Epidermal melanocyte (primary cell): Measurements from ENCODE around the gene APOA1.
A peak's percentile ranks its signal among the peaks of the same experiment; 100 is the strongest.

Experiments used
- DNase-seq: peaks from one replicate; pipeline ENCODE4 v3.0.0; 2011; ENCODE audit warnings: low spot score; ENCODE audit not compliant: insufficient read length

APOA1 gene

GRCh38 chr11:116859175-116859574 is 21.8 kb upstream of the APOA1 start:
- no peak for DNase-seq

- no peak for DNase-seq
Observed at GRCh38 chr11:116857936-116858335, 20.5 kb upstream of the APOA1 start.

GRCh38 chr11:116857316-116857715 is 19.9 kb upstream of the APOA1 start:
- no peak for DNase-seq

GRCh38 chr11:116856423-116856822 is 19.0 kb upstream of the APOA1 start:
- no peak for DNase-seq

DNA sequence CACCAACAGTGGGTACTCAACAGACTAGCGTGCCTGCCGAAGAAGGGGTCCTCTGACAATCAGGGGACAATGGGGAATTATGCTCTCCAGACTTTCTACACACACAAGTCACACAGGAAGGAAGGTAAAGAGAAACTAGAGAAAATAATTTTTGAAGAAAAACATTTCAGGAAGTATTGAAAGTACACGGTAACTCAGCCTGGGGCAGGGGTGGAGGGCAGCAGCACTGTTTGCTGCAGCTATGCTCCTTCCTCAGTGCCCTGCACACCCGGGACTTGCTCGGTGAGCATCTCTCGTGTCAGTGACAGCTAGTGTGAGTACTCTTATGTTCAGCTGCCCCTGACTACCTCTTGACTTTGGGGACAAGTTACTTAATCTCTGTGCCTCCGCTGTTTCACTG is 18.0 kb upstream of the APOA1 start:
- no peak for DNase-seq

DNA sequence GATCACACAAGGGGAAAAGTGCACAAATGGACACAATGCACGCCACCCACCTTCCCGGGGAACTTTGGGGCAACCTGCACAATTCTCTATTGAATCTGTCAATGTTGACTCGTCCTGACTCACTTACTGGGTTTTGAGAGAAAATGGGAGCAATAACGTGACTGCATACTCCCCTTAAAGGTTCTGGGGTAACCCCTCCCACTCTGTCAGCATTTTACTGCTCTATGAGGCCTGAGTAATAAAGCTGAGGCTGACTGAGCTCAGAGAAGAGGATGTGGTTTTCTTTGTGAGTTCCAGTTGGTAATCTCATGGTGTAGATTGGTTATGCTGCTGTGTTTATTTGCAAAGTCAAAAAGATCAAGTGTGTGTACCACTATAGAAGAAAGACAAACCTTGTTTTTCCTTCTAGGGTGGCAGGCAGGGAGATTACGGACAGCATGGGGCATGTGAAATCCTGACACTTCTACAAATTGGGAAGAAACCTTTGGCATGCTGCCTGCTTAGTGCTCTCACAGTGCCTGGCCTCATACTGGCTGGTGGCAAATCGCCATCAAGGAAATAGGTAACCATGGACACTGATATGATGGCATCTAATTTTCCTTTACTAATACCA is 16.1 kb upstream of the APOA1 start:
- peak; percentile 45 for DNase-seq

GRCh38 chr11:116852261-116853031 is 15.0 kb upstream of the APOA1 start:
- no peak for DNase-seq

GRCh38 chr11:116851626-116852025 is 14.2 kb upstream of the APOA1 start:
- no peak for DNase-seq

DNA sequence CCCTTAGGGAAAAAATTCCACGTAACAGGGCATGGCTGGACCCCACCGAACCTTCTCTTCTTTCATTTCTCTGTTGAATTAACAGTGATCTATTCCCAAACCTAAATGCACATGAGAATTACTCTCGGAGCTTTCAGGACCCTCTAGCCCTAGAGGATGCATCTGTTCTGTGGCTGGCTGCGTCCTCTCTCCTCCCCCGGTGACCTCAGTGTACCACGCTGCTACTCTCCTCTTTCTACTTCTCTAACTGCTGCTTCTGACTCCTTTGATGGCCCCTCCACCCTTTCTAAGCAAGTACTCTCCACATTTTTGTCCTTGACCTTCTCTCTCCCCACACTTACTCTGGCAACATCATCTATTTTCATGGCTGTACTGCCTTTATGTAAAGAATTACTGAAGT is 12.1 kb upstream of the APOA1 start:
- DNase-seq, result no peak

- no peak for DNase-seq
Observed at GRCh38 chr11:116849060-116849459, 11.6 kb upstream of the APOA1 start.

DNA sequence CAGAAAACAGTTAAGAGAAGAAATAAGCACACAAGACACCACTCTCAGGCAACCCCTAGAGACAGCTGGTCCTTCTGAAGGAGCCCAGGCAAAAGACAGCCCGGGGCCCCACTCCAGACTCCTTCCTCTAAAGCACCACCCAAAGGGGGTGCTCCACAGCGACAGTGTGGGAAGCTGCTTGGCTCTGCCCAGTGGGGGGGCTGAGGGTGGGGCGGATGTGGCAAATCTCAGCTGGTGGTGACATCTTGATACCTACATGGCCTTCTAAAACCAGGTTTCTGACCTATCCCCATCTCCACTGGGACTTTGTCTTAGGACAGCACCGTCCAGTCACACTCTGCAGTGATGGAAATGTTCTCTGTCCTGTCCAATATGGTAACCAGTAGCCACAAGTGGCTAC is 10.2 kb upstream of the APOA1 start:
- DNase-seq, result no peak

DNA sequence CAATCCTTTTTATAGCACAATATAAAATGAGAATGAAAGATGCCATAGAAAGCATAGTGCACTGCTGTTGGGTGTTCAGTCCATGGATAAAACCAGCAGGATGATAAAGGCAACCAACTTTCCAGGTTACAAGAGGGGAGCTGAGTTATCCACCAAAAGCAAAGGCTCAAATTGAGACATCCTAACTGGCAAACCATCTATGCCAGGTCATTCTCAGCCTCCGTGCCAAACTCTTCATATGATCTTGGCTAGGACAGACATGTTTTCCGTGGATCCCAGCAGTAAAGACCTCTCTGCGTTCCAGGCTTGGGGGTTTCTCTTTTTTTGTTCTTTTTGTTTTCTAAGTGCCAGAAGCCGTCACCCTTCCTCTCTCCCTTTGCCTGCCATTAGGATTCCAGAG is 7.3 kb upstream of the APOA1 start:
- no peak for DNase-seq

DNA sequence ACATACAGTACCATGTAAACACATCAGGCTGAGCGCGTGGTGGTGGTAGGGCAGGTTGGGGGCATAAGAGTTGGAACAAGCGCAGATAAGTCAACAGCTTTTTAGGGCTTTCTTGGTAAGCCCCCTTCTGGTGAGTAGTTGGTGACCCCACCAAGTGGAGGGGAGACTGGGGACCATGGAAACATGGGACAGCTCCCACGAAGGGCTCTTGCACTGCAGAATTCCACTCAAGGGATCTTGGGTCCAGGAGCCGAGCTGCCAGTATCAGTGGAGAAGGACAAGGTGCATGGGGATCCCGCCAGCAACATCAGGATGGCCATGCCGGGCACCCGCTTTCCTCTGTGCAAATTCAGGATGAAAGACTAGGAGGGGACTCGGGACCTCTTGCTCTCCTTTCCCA is 6.2 kb upstream of the APOA1 start:
- no peak for DNase-seq

- DNase-seq, result no peak
Observed at GRCh38 chr11:116842909-116843308, 5.5 kb upstream of the APOA1 start.

DNA sequence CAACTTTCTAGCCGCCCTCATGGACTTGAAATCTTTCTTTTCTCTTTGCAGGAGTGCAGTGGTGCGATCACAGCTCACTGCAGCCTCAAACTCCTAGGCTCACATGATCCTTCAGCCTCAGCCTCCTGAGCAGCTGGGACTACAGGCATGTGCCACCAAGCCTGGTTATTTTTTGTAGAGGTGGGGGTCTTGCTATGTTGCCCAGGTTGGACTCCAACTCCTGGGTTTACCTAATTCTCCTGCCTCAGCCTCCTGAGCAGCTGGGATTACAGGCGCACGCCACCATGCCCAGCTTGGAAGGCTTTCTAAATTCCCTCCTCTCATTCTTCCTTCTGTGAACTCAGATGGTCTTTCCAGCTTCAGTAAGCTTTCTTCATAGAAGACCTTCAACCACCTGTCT is 4.7 kb upstream of the APOA1 start:
- DNase-seq, result no peak

DNA sequence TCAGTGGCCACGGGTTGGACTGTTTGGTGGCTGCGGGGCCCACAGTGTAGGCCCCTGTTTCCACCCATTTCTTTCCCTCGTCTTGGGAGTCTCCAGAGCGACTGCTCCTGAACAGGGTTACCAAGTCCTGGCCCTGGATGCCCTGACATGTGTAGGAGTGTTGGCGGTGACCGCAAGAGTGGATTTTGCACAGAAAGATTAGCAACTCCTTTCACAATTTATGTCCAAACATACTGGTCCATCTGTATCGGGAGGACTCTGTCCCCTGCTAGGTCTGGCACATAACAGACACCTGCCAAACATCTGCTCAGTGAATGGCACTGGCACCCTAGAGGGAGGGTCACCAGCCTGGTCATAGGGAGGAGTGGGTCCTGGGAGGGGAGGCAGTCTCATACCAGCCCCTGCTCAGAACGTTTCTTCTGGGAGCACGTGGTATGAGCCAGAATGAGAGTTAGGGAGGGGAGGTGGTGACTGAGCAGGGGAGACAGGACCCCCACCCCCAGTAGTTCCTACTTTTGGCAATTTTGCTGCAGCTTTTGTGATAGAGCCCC is 3.4 kb upstream of the APOA1 start:
- no peak for DNase-seq

GRCh38 chr11:116840224-116840745 is 2.9 kb upstream of the APOA1 start:
- DNase-seq, result no peak

GRCh38 chr11:116838321-116839084 is 1.1 kb upstream of the APOA1 start:
- no peak for DNase-seq

DNA sequence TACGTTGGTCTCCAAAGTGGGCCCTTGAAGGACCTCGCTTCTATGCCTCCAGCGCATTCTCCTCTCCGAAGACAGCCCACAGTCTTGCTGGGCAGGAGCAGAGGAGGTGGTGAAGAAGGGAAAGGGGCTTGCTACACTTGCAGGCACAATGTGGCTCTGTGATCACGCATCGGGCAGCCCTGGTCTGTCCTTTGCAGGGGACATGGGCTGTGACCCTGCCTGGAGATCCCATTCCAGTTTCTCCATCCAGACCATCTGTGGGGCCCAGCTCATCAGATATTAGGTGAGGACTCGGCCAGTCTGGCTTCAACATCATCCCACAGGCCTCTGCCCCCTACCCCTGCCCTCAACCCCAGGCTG is 810 bp downstream of the APOA1 start:
- no peak for DNase-seq

- DNase-seq, result peak; percentile 65
Observed at GRCh38 chr11:116835791-116836631, 1.4 kb downstream of the APOA1 start.
